A549 (cell line): ENCODE measurements around the gene SRRM1.

ENCODE experiments used
- MYC ChIP-seq: IDR thresholded peaks from 2 replicates; pipeline ENCODE4 v1.6.1; 2012; ENCODE audit warnings: mild to moderate bottlenecking, inconsistent platforms, low read length, improper control_type of control experiment, borderline replicate concordance
- PHF8 ChIP-seq: fragments of 200-600 bp; sonication (generic); IDR thresholded peaks from 2 replicates; pipeline ENCODE4 v1.6.1; 2016; ENCODE audit warnings: low read depth, mild to moderate bottlenecking, antibody characterized with exemption, moderate library complexity, borderline replicate concordance
- POLR2A ChIP-seq: IDR thresholded peaks from 2 replicates; pipeline ENCODE4 v1.6.1; 2012; ENCODE audit warnings: mild to moderate bottlenecking, low read length
- RNF2 ChIP-seq: fragments of 200-600 bp; sonication (generic); IDR thresholded peaks from 2 replicates; pipeline ENCODE4 v1.6.1; 2016; ENCODE audit warnings: low read depth, mild to moderate bottlenecking, antibody characterized with exemption, moderate library complexity, borderline replicate concordance
- SMC3 ChIP-seq: fragments of >200 bp; sonication (Bioruptor Twin); formaldehyde crosslinking; IDR thresholded peaks from 3 replicates; pipeline ENCODE4 v1.6.1; 2018; ENCODE audit warnings: inconsistent platforms
- TF ChIP-seq, protein P1 (sequence below): fragments of >200 bp; sonication (Bioruptor Twin); formaldehyde crosslinking; IDR thresholded peaks from 3 replicates; pipeline ENCODE4 v1.5.1; 2016
- TF ChIP-seq, protein P2 (sequence below): fragments of 200-600 bp; sonication (generic); IDR thresholded peaks from 2 replicates; pipeline ENCODE4 v1.6.1; 2016; ENCODE audit warnings: antibody characterized with exemption, mild to moderate bottlenecking, moderate library complexity

DNA sequence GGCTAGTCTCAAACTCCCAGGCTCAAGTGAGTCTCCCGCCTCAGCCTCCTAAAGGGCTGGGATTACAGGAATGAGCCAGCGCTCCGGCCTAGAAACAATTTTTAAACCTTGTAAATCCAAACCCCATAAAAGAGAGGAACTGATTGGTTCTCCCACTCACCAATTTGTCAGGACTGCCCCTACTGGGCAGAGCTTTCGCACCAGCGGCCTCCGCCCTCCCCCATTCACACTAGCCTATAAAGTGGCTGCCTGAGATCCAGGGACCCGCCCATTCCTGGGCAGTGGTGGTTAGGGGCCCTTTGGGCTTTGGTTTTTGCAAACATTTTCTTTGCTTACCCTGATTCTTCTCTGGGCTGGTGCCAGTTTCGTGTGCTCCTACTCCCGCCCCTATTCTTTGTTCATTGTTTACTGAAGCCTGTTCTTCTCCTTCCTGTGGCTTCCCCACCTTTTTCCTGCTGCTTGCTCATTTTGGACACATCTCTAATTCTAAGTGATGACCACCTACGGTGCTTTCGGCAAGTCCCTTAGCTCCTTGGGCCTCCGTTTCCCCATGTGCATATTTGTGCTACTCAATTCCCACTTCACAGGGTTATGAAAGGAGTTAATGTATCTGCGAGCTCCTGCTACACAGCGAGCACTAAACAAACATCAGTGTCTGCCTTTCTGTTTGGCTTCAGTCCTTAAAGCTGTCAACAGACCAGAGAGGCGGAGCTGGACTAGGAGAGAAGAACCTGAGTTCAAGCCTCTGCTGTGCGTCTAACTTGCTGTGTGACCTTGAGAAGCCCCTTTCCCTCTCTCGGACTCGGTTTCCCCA lies 62.4 kb downstream of the SRRM1 start:
- TF ChIP-seq, protein P1, sequence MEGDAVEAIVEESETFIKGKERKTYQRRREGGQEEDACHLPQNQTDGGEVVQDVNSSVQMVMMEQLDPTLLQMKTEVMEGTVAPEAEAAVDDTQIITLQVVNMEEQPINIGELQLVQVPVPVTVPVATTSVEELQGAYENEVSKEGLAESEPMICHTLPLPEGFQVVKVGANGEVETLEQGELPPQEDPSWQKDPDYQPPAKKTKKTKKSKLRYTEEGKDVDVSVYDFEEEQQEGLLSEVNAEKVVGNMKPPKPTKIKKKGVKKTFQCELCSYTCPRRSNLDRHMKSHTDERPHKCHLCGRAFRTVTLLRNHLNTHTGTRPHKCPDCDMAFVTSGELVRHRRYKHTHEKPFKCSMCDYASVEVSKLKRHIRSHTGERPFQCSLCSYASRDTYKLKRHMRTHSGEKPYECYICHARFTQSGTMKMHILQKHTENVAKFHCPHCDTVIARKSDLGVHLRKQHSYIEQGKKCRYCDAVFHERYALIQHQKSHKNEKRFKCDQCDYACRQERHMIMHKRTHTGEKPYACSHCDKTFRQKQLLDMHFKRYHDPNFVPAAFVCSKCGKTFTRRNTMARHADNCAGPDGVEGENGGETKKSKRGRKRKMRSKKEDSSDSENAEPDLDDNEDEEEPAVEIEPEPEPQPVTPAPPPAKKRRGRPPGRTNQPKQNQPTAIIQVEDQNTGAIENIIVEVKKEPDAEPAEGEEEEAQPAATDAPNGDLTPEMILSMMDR: no peak
- TF ChIP-seq MYC: no peak
- TF ChIP-seq, protein P2, sequence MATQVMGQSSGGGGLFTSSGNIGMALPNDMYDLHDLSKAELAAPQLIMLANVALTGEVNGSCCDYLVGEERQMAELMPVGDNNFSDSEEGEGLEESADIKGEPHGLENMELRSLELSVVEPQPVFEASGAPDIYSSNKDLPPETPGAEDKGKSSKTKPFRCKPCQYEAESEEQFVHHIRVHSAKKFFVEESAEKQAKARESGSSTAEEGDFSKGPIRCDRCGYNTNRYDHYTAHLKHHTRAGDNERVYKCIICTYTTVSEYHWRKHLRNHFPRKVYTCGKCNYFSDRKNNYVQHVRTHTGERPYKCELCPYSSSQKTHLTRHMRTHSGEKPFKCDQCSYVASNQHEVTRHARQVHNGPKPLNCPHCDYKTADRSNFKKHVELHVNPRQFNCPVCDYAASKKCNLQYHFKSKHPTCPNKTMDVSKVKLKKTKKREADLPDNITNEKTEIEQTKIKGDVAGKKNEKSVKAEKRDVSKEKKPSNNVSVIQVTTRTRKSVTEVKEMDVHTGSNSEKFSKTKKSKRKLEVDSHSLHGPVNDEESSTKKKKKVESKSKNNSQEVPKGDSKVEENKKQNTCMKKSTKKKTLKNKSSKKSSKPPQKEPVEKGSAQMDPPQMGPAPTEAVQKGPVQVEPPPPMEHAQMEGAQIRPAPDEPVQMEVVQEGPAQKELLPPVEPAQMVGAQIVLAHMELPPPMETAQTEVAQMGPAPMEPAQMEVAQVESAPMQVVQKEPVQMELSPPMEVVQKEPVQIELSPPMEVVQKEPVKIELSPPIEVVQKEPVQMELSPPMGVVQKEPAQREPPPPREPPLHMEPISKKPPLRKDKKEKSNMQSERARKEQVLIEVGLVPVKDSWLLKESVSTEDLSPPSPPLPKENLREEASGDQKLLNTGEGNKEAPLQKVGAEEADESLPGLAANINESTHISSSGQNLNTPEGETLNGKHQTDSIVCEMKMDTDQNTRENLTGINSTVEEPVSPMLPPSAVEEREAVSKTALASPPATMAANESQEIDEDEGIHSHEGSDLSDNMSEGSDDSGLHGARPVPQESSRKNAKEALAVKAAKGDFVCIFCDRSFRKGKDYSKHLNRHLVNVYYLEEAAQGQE: no peak
- no peak for TF ChIP-seq PHF8
- no peak for TF ChIP-seq RNF2
- no peak for TF ChIP-seq POLR2A
- no peak for TF ChIP-seq SMC3
